GM12878 (cell line): ENCODE results near the gene TSNAX. TPM values are rescaled to one million over a fixed set of nuclear protein-coding genes. Genes with fewer than 3 reads are reported as not detected.

Experiments
- ATAC-seq: fragments of 200-7000 bp; cut with Tn5 transposase; 3 replicates; pipeline ENCODE4 v1.9.1; 2020; ENCODE audit warnings: mild to moderate bottlenecking, moderate library complexity
- BruUV-seq: library from RNA; stranded (reverse); fragments of 400-500 nt; replicated peaks from 2 replicates; lab custom pipeline; 2021; lab: Mats Ljungman, UMichigan
- CTCF ChIA-PET: fragments of 300-600 bp; sonication (Branson Sonifier 250); formaldehyde crosslinking; extraction: SDS; loops from one replicate; lab custom pipeline; 2021; ENCODE audit warnings: inconsistent platforms; lab: Yijun Ruan, JAX
- POLR2A ChIA-PET: fragments of 350-600 bp; formaldehyde crosslinking; extraction: SDS; loops from one replicate; lab custom pipeline; 2021; ENCODE audit warnings: inconsistent platforms; lab: Charles Lee
- RAD21 ChIA-PET: fragments of 300-600 bp; sonication (Branson Sonifier 250); formaldehyde crosslinking; loops from one replicate; lab custom pipeline; 2023; ENCODE audit warnings: antibody characterized with exemption; ENCODE audit not compliant: unreplicated experiment; lab: Charles Lee
- SMC1A ChIA-PET: fragments of 300-600 bp; sonication (Branson Sonifier 250); formaldehyde crosslinking; loops from one replicate; lab custom pipeline; 2023; ENCODE audit not compliant: unreplicated experiment, uncharacterized antibody; lab: Charles Lee
- DNase-seq: peaks from one replicate; pipeline ENCODE4 v3.0.0-alpha.2; 2011; ENCODE audit warnings: low read depth, low spot score
- FAIRE-seq: peaks from 3 replicates; lab custom pipeline; 2011; peaks lifted over from hg19 to GRCh38; lab: Jason Lieb, UNC
- H2AFZ ChIP-seq: 2 replicates; pipeline ENCODE4 v1.6.0; 2011; ENCODE audit warnings: low read depth, low read length, control low read depth; ENCODE audit not compliant: control insufficient read depth
- H3K27ac ChIP-seq: 2 replicates; pipeline ENCODE4 v1.5.1; 2011; ENCODE audit warnings: control low read depth; ENCODE audit not compliant: control insufficient read depth, insufficient read depth
- H3K27me3 ChIP-seq, 2 experiments: replicated peaks in 1 of 2; 2 replicates each; pipeline versions ENCODE4 v1.6.0 to v1.6.1; 2011; ENCODE audit warnings: low read length in 1 of 2; ENCODE audit not compliant: control insufficient read depth in 2 of 2, insufficient read depth in 2 of 2
- H3K36me3 ChIP-seq, 2 experiments: 2 replicates each; pipeline ENCODE4 v1.5.1; 2011; ENCODE audit warnings: low read length in 1 of 2; ENCODE audit not compliant: control insufficient read depth in 2 of 2, insufficient read depth in 2 of 2
- H3K4me1 ChIP-seq: 2 replicates; pipeline ENCODE4 v1.6.1; 2011; ENCODE audit warnings: mild to moderate bottlenecking, low read length, moderate library complexity, mixed read lengths; ENCODE audit not compliant: control insufficient read depth, insufficient read depth
- H3K4me2 ChIP-seq: 2 replicates; pipeline ENCODE4 v1.6.0; 2011; ENCODE audit warnings: control low read depth; ENCODE audit not compliant: control insufficient read depth, insufficient read depth
- H3K4me3 ChIP-seq: fragments of 200-600 bp; sonication (generic); 2 replicates; pipeline ENCODE4 v1.5.1; 2016
- H3K79me2 ChIP-seq: 2 replicates; pipeline ENCODE4 v1.6.0; 2011; ENCODE audit warnings: low read length; ENCODE audit not compliant: control insufficient read depth, insufficient read depth
- H3K9ac ChIP-seq: 2 replicates; pipeline ENCODE4 v1.8.0; 2011; ENCODE audit warnings: low read length, control low read depth, mixed read lengths; ENCODE audit not compliant: control insufficient read depth, insufficient read depth
- H3K9me3 ChIP-seq: replicated peaks from 3 replicates; pipeline ENCODE4 v1.5.1; 2011; ENCODE audit warnings: mild to moderate bottlenecking, low read length; ENCODE audit not compliant: control insufficient read depth, insufficient read depth
- H4K20me1 ChIP-seq: 2 replicates; pipeline ENCODE4 v1.6.0; 2011; ENCODE audit not compliant: control insufficient read depth, insufficient read depth
- FOXK2 ChIP-seq: fragments of 450-650 bp; IDR thresholded peaks from 2 replicates; pipeline ENCODE4 v1.6.1; 2017; ENCODE audit warnings: mild to moderate bottlenecking, moderate library complexity
- WGBS: methylation state at CpG from one replicate; pipeline ENCODE4 v1.1.6; 2016; ENCODE audit warnings: low lambda C conversion rate; ENCODE audit not compliant: insufficient replicate concordance, insufficient coverage; ENCODE audit errors: missing lambda C conversion rate; 5-methylcytosine and 5-hydroxymethylcytosine counted together
- in situ Hi-C: fragments of 300-500 bp; cut with MboI; formaldehyde crosslinking; loops from 9 replicates; pipeline ENCODE4 v1.14.3; 2018; ENCODE audit warnings: mixed read lengths
- intact Hi-C: fragments of 100-400 bp; cut with micrococcal nuclease; formaldehyde crosslinking; loops from one replicate; pipeline ENCODE4 v1.14.2; 2022; ENCODE audit not compliant: unreplicated experiment
- polyA plus RNA-seq, 11 experiments: library from polyadenylated mRNA; depleted of rRNA in 4 of 11; unstranded in 6 of 11; stranded (reverse) in 5 of 11; fragments of >200 nt; fragmentation: Nextera tagmentation in 4 of 11; fragmentation: Illumina TruSeq in 1 of 11; extraction: Ambion mirVana in 4 of 11; extraction: Trizol in 1 of 11; gene quantifications; 1 replicate in 1 of 11; 2 replicates in 10 of 11; pipeline versions ENCODE4 v1.2.1 to v1.2.3, GENCODE V29; 2011 to 2016; ENCODE audit warnings: inconsistent platforms in 2 of 11, missing spikeins in 2 of 11, low read depth in 1 of 11
- total RNA-seq, 4 experiments: library from RNA; depleted of rRNA in 3 of 4; stranded (reverse); fragments of >200 nt in 3 of 4; fragmentation: Illumina TruSeq in 1 of 4; extraction: Trizol in 1 of 4; gene quantifications; 2 replicates each; pipeline versions ENCODE4 v1.2.1 to v1.2.3, GENCODE V29; 2013 to 2021
- TF ChIP-seq, protein P1 (sequence below): fragments of 450-650 bp; IDR thresholded peaks from 2 replicates; pipeline ENCODE4 v1.6.1; 2018; ENCODE audit warnings: mild to moderate bottlenecking, low read depth, moderate library complexity; ENCODE audit not compliant: partially characterized antibody

The TSNAX gene
- total and polyA plus RNA-seq, 10 of the 15 experiments (the other 5 are each of a cell fraction or from before 2014, with no cell fraction given): 24.8 to 49.7 (median 35.6) TPM

DNA sequence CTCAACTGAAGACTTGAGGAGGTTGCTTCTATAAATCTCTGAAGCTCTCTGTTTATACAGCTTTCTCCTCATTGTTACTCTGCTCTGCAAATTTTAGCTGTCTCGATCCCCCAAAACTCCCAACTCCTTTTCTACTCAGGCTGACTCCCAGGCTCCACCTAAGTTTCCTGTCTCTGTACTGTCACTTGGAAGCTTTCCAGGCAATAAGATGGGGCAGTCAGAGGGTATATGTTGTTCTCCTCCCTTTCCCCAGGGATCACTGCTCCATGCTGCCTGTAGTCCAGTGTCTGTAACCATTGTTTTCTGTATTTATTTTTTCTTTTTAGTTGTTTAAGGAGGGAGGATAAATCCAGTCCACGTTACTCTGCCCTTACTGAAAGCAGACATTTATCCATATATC lies 13.4 kb downstream of the TSNAX start:
- H3K36me3 ChIP-seq: peaks cover 0 to 13% of the 10 kb centered on the region in 2 experiments; a peak in 1 of 4 replicates
- ATAC-seq (no peak), DNase-seq (no peak), FAIRE-seq (no peak)
- SMC1A ChIA-PET: no interaction called here
- no peaks in the 10 kb centered on the region for H3K27me3 ChIP-seq
- no peak overlapping the region for H3K4me2 ChIP-seq
- CTCF ChIA-PET: no interaction called here
- TF ChIP-seq, protein P1, sequence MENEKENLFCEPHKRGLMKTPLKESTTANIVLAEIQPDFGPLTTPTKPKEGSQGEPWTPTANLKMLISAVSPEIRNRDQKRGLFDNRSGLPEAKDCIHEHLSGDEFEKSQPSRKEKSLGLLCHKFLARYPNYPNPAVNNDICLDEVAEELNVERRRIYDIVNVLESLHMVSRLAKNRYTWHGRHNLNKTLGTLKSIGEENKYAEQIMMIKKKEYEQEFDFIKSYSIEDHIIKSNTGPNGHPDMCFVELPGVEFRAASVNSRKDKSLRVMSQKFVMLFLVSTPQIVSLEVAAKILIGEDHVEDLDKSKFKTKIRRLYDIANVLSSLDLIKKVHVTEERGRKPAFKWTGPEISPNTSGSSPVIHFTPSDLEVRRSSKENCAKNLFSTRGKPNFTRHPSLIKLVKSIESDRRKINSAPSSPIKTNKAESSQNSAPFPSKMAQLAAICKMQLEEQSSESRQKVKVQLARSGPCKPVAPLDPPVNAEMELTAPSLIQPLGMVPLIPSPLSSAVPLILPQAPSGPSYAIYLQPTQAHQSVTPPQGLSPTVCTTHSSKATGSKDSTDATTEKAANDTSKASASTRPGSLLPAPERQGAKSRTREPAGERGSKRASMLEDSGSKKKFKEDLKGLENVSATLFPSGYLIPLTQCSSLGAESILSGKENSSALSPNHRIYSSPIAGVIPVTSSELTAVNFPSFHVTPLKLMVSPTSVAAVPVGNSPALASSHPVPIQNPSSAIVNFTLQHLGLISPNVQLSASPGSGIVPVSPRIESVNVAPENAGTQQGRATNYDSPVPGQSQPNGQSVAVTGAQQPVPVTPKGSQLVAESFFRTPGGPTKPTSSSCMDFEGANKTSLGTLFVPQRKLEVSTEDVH: no peak
- no peak for TF ChIP-seq FOXK2
- POLR2A ChIA-PET: no interaction called here
- no peak overlapping the region for H2AFZ ChIP-seq
- H3K27ac ChIP-seq: no peak overlapping the region
- in situ Hi-C loops (no loop called here), intact Hi-C loops (no loop called here)
- no peak overlapping the region for H3K9ac ChIP-seq
- WGBS: 98% methylated on average over 2 of the region's 2 CpGs
- RAD21 ChIA-PET: no interaction called here
- no peak overlapping the region for H3K4me3 ChIP-seq
- H3K9me3 ChIP-seq: no peaks in the 10 kb centered on the region; the same call in 1 of the 3 replicates
- H3K79me2 ChIP-seq: no peaks in the 10 kb centered on the region
- BruUV-seq: no TSS peak
- no peaks in the 10 kb centered on the region for H3K4me1 ChIP-seq
- H4K20me1 ChIP-seq: no peaks in the 10 kb centered on the region
